Vagina (tissue), 2 donors: ENCODE data around the gene PRKAG2.

Experiments used
- POLR2AphosphoS5 ChIP-seq, 2 donors: sonication (generic); formaldehyde crosslinking; IDR thresholded peaks; one replicate each; pipeline ENCODE4 v1.9.0; 2017; ENCODE audit warnings: antibody characterized with exemption in 2 of 2, mild to moderate bottlenecking in 2 of 2, low read depth in 1 of 2; ENCODE audit not compliant: insufficient read depth in 1 of 2
- TF ChIP-seq, protein P1 (sequence below), 3 experiments: fragments of 450-650 bp in 2 of 3; fragments of 200-600 bp in 1 of 3; sonication (generic) in 1 of 3; IDR thresholded peaks; one replicate each; pipeline ENCODE4 v1.5.1; 2017 to 2019; ENCODE audit warnings: antibody characterized with exemption in 3 of 3, mild to moderate bottlenecking in 2 of 3, moderate library complexity in 2 of 3

DNA sequence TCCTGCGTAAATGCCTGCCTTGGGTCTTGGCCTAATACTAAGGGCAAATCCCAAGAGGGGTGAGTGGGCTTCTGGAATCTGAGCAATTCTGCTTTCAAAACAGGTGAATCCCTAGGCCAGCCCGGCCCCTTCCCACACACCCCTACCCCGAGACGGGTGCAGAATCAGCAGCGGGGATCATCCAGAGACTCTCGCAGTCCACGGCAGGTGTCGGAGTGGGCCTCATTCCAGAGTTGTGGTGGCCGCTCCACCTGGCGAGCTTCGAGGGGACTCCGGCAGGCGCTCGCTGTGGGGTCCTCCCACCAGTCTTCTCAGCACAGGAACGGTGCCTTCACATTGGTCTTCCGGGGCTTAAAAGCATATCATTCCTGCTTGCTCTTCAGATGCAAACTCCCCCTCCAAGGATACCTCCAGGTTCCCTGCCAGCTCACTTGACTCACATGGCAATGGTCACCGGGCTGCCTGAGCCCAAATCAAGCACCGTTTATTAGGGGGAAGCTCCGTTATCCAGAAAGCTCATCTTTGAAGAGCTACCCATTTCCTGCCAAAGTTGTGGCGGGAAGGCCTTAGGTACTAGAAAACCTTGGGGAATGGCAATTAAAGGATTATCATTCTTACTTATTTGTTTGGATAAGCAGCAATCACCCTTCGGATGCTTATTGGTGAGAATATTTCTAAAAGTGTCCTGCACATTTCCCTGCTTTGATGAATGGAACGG, 67.6 kb downstream of the PRKAG2 start:
- TF ChIP-seq, protein P1, sequence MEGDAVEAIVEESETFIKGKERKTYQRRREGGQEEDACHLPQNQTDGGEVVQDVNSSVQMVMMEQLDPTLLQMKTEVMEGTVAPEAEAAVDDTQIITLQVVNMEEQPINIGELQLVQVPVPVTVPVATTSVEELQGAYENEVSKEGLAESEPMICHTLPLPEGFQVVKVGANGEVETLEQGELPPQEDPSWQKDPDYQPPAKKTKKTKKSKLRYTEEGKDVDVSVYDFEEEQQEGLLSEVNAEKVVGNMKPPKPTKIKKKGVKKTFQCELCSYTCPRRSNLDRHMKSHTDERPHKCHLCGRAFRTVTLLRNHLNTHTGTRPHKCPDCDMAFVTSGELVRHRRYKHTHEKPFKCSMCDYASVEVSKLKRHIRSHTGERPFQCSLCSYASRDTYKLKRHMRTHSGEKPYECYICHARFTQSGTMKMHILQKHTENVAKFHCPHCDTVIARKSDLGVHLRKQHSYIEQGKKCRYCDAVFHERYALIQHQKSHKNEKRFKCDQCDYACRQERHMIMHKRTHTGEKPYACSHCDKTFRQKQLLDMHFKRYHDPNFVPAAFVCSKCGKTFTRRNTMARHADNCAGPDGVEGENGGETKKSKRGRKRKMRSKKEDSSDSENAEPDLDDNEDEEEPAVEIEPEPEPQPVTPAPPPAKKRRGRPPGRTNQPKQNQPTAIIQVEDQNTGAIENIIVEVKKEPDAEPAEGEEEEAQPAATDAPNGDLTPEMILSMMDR (IDR thresholded peaks at IDR 0.05), result no peak
- no peak for TF ChIP-seq POLR2AphosphoS5 (IDR thresholded peaks at IDR 0.05; ENCODE audit: insufficient read depth in 1 of 2, low read depth in 1 of 2)
